WTC11 (cell line): ENCODE data around the gene RASGRP4. TPM values are rescaled to one million over a fixed set of nuclear protein-coding genes. Genes with fewer than 3 reads are reported as not detected.

Experiments used
- ATAC-seq: fragments of 200-7000 bp; cut with Tn5 transposase; 2 replicates; pipeline ENCODE4 v1.10.0; 2021; ENCODE audit warnings: mild to moderate bottlenecking, moderate library complexity
- CTCF ChIA-PET: fragments of 300-600 bp; sonication (Branson Sonifier 250); formaldehyde crosslinking; loops from one replicate; lab custom pipeline; 2021; ENCODE audit warnings: antibody characterized with exemption; lab: Charles Lee
- POLR2A ChIA-PET: fragments of 350-600 bp; sonication (Branson Sonifier 250); formaldehyde crosslinking; loops from one replicate; lab custom pipeline; 2021; ENCODE audit warnings: antibody characterized with exemption; lab: Charles Lee
- DNase-seq: peaks from one replicate; pipeline ENCODE4 v3.0.0; 2021; ENCODE audit warnings: low spot score
- H3K27ac Mint-ChIP-seq: 2 replicates; pipeline ENCODE4 v1.8.0; 2021; ENCODE audit warnings: mixed read lengths
- H3K27me3 Mint-ChIP-seq: 2 replicates; pipeline ENCODE4 v1.8.0; 2021; ENCODE audit warnings: low read depth, mild to moderate bottlenecking, moderate library complexity, mixed read lengths
- H3K36me3 Mint-ChIP-seq: 2 replicates; pipeline ENCODE4 v1.8.0; 2021; ENCODE audit warnings: mixed read lengths
- H3K4me1 Mint-ChIP-seq: 2 replicates; pipeline ENCODE4 v1.8.0; 2022; ENCODE audit warnings: mixed read lengths
- H3K4me3 Mint-ChIP-seq: 2 replicates; pipeline ENCODE4 v1.8.0; 2021; ENCODE audit warnings: mild to moderate bottlenecking, moderate library complexity, mixed read lengths
- H3K9me3 Mint-ChIP-seq: 2 replicates; pipeline ENCODE4 v1.8.0; 2021; ENCODE audit warnings: mixed read lengths
- E2F5 ChIP-seq: sonication (generic); formaldehyde crosslinking; IDR thresholded peaks from 2 replicates; pipeline ENCODE4 v1.8.1; 2022; ENCODE audit warnings: mild to moderate bottlenecking, moderate library complexity, missing genetic modification reagents
- ELF4 ChIP-seq: sonication (generic); formaldehyde crosslinking; IDR thresholded peaks from 2 replicates; pipeline ENCODE4 v1.8.1; 2022; ENCODE audit warnings: low read depth, mild to moderate bottlenecking, moderate library complexity, missing genetic modification reagents
- JUN ChIP-seq: sonication (generic); formaldehyde crosslinking; IDR thresholded peaks from 2 replicates; pipeline ENCODE4 v1.8.0; 2023; ENCODE audit warnings: mild to moderate bottlenecking, missing genetic modification reagents
- NFE2L1 ChIP-seq: sonication (generic); formaldehyde crosslinking; IDR thresholded peaks from 2 replicates; pipeline ENCODE4 v1.8.1; 2023; ENCODE audit warnings: missing genetic modification reagents
- OVOL2 ChIP-seq: fragments of 250-450 bp; sonication (Bioruptor Pico); IDR thresholded peaks from 2 replicates; pipeline ENCODE4 v1.9.0; 2021; ENCODE audit warnings: mild to moderate bottlenecking, borderline replicate concordance
- RORB ChIP-seq: fragments of 250-450 bp; sonication (Bioruptor Pico); IDR thresholded peaks from 2 replicates; pipeline ENCODE4 v1.9.0; 2021; ENCODE audit warnings: mild to moderate bottlenecking
- TEAD4 ChIP-seq: sonication (generic); formaldehyde crosslinking; IDR thresholded peaks from 2 replicates; pipeline ENCODE4 v1.8.0; 2022; ENCODE audit warnings: mild to moderate bottlenecking, missing genetic modification reagents
- ZNF232 ChIP-seq: sonication (generic); formaldehyde crosslinking; IDR thresholded peaks from 2 replicates; pipeline ENCODE4 v1.8.0; 2022; ENCODE audit warnings: mild to moderate bottlenecking, missing genetic modification reagents
- ZNF263 ChIP-seq: sonication (generic); formaldehyde crosslinking; IDR thresholded peaks from 2 replicates; pipeline ENCODE4 v1.8.1; 2022; ENCODE audit warnings: low read depth, mild to moderate bottlenecking, moderate library complexity, missing genetic modification reagents
- ZNF396 ChIP-seq: fragments of 250-450 bp; sonication (Bioruptor Pico); IDR thresholded peaks from 2 replicates; pipeline ENCODE4 v1.8.0; 2021; ENCODE audit warnings: mild to moderate bottlenecking, moderate library complexity, borderline replicate concordance
- ZNF423 ChIP-seq: fragments of 250-450 bp; sonication (Bioruptor Pico); IDR thresholded peaks from 2 replicates; pipeline ENCODE4 v2.1.2; 2022; ENCODE audit warnings: mild to moderate bottlenecking, moderate library complexity
- ZNF512 ChIP-seq: sonication (generic); formaldehyde crosslinking; IDR thresholded peaks from 2 replicates; pipeline ENCODE4 v1.8.1; 2022; ENCODE audit warnings: missing genetic modification reagents, borderline replicate concordance
- total RNA-seq: library from RNA; stranded (reverse); gene quantifications from 3 replicates; pipeline ENCODE4 v1.2.3, GENCODE V29; 2021
- TF ChIP-seq, protein P1 (sequence below): sonication (generic); formaldehyde crosslinking; IDR thresholded peaks from 2 replicates; pipeline ENCODE4 v1.8.1; 2023; ENCODE audit warnings: mild to moderate bottlenecking, moderate library complexity, missing genetic modification reagents
- TF ChIP-seq, protein P2 (sequence below): sonication (generic); formaldehyde crosslinking; IDR thresholded peaks from 2 replicates; pipeline ENCODE4 v1.8.0; 2022; ENCODE audit warnings: mild to moderate bottlenecking, missing genetic modification reagents
- TF ChIP-seq, protein P3 (sequence below): sonication (generic); formaldehyde crosslinking; conservative IDR thresholded peaks from 2 replicates; pipeline ENCODE4 v1.8.1; 2023; ENCODE audit warnings: mild to moderate bottlenecking, low read depth, missing genetic modification reagents, moderate library complexity
- TF ChIP-seq, protein P4 (sequence below): sonication (generic); formaldehyde crosslinking; IDR thresholded peaks from 2 replicates; pipeline ENCODE4 v1.8.1; 2023; ENCODE audit warnings: mild to moderate bottlenecking, missing genetic modification reagents
- TF ChIP-seq, protein P5 (sequence below): sonication (generic); formaldehyde crosslinking; IDR thresholded peaks from 2 replicates; pipeline ENCODE4 v1.8.0; 2023; ENCODE audit warnings: mild to moderate bottlenecking, missing genetic modification reagents
- TF ChIP-seq, protein P6 (sequence below): sonication (generic); formaldehyde crosslinking; IDR thresholded peaks from 2 replicates; pipeline ENCODE4 v1.8.1; 2022; ENCODE audit warnings: low read depth, mild to moderate bottlenecking, moderate library complexity, missing genetic modification reagents, borderline replicate concordance

Gene RASGRP4
- total RNA-seq, 1 experiment from 2014 or later, result 2.5 TPM

- peak overlapping the region; percentile 100 for H3K4me3 Mint-ChIP-seq
- CTCF ChIA-PET, result interaction anchor here (0.6 to 4.8 kb wide), 27 partner anchors 8 to 384 kb away, joined by 3 to 94 read pairs (median 5); partner anchors contain the start of genes C19orf33, CATSPERG, FAM98C and GGN
- no peaks in the 10 kb centered on the region for H3K9me3 Mint-ChIP-seq
- H3K27ac Mint-ChIP-seq, result peak overlapping the region; percentile 75
- H3K27me3 Mint-ChIP-seq, result peaks cover 27% of the 10 kb centered on the region
- DNase-seq (no peak), ATAC-seq (no peak)
- POLR2A ChIA-PET, result interaction anchor here (0.6 to 2.5 kb wide), 15 partner anchors 11 to 467 kb away, joined by 3 to 27 read pairs (median 4); partner anchors contain the start of genes C19orf33, FAM98C, GGN and KCNK6
- peaks cover 5% of the 10 kb centered on the region; the same call in 1 of the 2 replicates for H3K36me3 Mint-ChIP-seq
- TF ChIP-seq, protein P1, sequence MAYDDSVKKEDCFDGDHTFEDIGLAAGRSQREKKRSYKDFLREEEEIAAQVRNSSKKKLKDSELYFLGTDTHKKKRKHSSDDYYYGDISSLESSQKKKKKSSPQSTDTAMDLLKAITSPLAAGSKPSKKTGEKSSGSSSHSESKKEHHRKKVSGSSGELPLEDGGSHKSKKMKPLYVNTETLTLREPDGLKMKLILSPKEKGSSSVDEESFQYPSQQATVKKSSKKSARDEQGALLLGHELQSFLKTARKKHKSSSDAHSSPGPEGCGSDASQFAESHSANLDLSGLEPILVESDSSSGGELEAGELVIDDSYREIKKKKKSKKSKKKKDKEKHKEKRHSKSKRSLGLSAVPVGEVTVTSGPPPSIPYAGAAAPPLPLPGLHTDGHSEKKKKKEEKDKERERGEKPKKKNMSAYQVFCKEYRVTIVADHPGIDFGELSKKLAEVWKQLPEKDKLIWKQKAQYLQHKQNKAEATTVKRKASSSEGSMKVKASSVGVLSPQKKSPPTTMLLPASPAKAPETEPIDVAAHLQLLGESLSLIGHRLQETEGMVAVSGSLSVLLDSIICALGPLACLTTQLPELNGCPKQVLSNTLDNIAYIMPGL, result no peak
- TF ChIP-seq OVOL2 (CRISPR knock-in tag) (no peak), ZNF396 (CRISPR knock-in tag) (no peak), JUN (no peak), NFE2L1 (CRISPR knock-in tag) (no peak), ZNF263 (no peak), TEAD4 (CRISPR knock-in tag) (no peak), ZNF232 (no peak), ZNF423 (no peak), RORB (CRISPR knock-in tag) (no peak), ZNF512 (no peak), ELF4 (CRISPR knock-in tag) (no peak)
- TF ChIP-seq, protein P2, sequence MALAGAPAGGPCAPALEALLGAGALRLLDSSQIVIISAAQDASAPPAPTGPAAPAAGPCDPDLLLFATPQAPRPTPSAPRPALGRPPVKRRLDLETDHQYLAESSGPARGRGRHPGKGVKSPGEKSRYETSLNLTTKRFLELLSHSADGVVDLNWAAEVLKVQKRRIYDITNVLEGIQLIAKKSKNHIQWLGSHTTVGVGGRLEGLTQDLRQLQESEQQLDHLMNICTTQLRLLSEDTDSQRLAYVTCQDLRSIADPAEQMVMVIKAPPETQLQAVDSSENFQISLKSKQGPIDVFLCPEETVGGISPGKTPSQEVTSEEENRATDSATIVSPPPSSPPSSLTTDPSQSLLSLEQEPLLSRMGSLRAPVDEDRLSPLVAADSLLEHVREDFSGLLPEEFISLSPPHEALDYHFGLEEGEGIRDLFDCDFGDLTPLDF, result no peak
- TF ChIP-seq, protein P3, sequence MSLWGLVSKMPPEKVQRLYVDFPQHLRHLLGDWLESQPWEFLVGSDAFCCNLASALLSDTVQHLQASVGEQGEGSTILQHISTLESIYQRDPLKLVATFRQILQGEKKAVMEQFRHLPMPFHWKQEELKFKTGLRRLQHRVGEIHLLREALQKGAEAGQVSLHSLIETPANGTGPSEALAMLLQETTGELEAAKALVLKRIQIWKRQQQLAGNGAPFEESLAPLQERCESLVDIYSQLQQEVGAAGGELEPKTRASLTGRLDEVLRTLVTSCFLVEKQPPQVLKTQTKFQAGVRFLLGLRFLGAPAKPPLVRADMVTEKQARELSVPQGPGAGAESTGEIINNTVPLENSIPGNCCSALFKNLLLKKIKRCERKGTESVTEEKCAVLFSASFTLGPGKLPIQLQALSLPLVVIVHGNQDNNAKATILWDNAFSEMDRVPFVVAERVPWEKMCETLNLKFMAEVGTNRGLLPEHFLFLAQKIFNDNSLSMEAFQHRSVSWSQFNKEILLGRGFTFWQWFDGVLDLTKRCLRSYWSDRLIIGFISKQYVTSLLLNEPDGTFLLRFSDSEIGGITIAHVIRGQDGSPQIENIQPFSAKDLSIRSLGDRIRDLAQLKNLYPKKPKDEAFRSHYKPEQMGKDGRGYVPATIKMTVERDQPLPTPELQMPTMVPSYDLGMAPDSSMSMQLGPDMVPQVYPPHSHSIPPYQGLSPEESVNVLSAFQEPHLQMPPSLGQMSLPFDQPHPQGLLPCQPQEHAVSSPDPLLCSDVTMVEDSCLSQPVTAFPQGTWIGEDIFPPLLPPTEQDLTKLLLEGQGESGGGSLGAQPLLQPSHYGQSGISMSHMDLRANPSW (CRISPR knock-in tag), result no peak
- TF ChIP-seq, protein P4, sequence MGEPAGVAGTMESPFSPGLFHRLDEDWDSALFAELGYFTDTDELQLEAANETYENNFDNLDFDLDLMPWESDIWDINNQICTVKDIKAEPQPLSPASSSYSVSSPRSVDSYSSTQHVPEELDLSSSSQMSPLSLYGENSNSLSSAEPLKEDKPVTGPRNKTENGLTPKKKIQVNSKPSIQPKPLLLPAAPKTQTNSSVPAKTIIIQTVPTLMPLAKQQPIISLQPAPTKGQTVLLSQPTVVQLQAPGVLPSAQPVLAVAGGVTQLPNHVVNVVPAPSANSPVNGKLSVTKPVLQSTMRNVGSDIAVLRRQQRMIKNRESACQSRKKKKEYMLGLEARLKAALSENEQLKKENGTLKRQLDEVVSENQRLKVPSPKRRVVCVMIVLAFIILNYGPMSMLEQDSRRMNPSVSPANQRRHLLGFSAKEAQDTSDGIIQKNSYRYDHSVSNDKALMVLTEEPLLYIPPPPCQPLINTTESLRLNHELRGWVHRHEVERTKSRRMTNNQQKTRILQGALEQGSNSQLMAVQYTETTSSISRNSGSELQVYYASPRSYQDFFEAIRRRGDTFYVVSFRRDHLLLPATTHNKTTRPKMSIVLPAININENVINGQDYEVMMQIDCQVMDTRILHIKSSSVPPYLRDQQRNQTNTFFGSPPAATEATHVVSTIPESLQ (CRISPR knock-in tag), result no peak
- peaks cover 14% of the 10 kb centered on the region for H3K4me1 Mint-ChIP-seq
Measured at GRCh38 chr19:38373907-38374331, 52.1 kb downstream of the RASGRP4 start.

DNA sequence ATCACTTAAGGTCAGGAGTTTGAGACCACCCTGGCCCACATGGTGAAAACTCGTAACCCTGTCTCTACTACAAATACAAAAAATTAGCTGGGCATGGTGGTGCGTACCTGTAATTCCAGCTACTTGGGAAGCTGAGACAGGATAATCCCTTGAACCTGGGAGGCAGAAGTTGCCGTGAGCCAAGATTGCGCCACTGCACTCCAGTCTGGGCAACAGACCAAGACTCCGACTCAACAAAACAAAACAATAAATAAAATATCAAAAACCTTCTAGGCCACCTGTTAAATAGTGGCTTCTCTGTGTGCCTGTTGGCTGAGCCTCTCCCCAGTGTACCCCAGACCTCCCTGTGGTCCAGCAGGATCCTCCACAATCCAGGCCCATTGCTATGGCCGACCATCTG, 54.9 kb downstream of the RASGRP4 start:
- Mint-ChIP-seq H3K9me3 (no peaks in the 10 kb centered on the region), H3K27ac (no peak overlapping the region), H3K4me1 (peaks cover 12% of the 10 kb centered on the region), H3K36me3 (no peaks in the 10 kb centered on the region), H3K27me3 (peaks cover 31% of the 10 kb centered on the region), H3K4me3 (no peak overlapping the region)
- DNase-seq, result no peak
- no peak for ATAC-seq
- ChIA-PET POLR2A (no interaction called here), CTCF (interaction anchor here (1.1 kb wide), 1 partner anchor 32 kb away, joined by 4 read pairs; the partner anchor contains the start of gene FAM98C)
- TF ChIP-seq, protein P5, sequence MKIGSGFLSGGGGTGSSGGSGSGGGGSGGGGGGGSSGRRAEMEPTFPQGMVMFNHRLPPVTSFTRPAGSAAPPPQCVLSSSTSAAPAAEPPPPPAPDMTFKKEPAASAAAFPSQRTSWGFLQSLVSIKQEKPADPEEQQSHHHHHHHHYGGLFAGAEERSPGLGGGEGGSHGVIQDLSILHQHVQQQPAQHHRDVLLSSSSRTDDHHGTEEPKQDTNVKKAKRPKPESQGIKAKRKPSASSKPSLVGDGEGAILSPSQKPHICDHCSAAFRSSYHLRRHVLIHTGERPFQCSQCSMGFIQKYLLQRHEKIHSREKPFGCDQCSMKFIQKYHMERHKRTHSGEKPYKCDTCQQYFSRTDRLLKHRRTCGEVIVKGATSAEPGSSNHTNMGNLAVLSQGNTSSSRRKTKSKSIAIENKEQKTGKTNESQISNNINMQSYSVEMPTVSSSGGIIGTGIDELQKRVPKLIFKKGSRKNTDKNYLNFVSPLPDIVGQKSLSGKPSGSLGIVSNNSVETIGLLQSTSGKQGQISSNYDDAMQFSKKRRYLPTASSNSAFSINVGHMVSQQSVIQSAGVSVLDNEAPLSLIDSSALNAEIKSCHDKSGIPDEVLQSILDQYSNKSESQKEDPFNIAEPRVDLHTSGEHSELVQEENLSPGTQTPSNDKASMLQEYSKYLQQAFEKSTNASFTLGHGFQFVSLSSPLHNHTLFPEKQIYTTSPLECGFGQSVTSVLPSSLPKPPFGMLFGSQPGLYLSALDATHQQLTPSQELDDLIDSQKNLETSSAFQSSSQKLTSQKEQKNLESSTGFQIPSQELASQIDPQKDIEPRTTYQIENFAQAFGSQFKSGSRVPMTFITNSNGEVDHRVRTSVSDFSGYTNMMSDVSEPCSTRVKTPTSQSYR (CRISPR knock-in tag), result no peak
- no peak for TF ChIP-seq ZNF512
- TF ChIP-seq, protein P6, sequence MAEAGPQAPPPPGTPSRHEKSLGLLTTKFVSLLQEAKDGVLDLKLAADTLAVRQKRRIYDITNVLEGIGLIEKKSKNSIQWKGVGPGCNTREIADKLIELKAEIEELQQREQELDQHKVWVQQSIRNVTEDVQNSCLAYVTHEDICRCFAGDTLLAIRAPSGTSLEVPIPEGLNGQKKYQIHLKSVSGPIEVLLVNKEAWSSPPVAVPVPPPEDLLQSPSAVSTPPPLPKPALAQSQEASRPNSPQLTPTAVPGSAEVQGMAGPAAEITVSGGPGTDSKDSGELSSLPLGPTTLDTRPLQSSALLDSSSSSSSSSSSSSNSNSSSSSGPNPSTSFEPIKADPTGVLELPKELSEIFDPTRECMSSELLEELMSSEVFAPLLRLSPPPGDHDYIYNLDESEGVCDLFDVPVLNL (CRISPR knock-in tag), result no peak
- TF ChIP-seq E2F5 (CRISPR knock-in tag), result no peak
